Superior temporal gyrus (tissue), 1 donor: ENCODE data around the gene ERG.
A peak's percentile ranks its signal among the peaks of the same experiment; 100 is the strongest.

Source experiments
- DNase-seq: peaks from one replicate; pipeline ENCODE4 v3.0.0-alpha.2; 2016; ENCODE audit errors: extremely low spot score

ERG gene

GRCh38 chr21:38434913-38435533 lies 63.3 kb downstream of the ERG start:
- DNase-seq: no peak

- no peak for DNase-seq
Observed at GRCh38 chr21:38433471-38433870, 64.8 kb downstream of the ERG start.

DNA sequence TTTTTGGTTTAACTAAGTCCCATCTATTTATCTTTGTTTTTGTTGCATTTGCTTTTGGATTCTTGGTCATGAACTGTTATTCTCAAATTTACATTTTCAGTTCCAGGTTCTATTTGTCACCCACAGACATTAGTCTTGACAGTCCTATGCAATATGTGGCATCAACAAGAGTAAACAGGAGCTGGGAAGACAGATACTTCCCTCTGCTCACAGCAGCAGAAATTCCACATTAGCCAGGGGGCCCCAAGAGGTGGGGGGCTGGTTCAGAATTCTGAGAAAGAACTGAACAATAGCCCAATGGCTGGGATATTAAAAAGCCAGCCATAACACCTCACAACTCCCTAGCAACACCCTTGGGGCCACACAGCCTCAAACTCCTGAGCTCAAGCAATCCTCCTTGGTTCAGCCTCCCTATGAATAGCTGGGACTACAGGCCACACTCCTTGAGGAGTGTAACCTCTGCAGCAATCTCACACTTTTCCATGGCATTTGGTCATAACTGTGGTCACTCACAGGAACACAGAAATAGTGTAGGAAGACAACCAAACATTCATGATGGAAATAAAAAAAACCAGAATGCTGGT lies 67.8 kb downstream of the ERG start:
- no peak for DNase-seq

DNA sequence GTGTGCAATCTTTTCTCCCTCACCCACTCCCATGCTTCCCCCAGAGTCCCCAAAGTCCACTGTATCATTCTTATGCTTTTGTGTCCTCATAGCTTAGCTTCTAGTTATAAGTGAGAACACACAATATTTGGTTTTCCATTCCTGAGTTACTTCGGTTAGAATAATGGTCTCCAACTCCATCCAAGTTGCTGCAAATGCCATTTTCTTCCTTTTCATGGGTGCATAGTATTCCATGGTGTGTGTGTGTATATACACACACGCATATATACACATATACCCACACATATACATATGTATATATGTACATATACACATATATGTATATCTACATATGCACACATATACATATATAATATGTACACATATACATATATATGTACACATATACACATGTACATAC lies 69.3 kb downstream of the ERG start:
- DNase-seq: no peak

GRCh38 chr21:38428211-38428610 lies 70.1 kb downstream of the ERG start:
- DNase-seq: no peak

- DNase-seq: no peak
Observed at GRCh38 chr21:38424305-38425019, 73.8 kb downstream of the ERG start.

DNA sequence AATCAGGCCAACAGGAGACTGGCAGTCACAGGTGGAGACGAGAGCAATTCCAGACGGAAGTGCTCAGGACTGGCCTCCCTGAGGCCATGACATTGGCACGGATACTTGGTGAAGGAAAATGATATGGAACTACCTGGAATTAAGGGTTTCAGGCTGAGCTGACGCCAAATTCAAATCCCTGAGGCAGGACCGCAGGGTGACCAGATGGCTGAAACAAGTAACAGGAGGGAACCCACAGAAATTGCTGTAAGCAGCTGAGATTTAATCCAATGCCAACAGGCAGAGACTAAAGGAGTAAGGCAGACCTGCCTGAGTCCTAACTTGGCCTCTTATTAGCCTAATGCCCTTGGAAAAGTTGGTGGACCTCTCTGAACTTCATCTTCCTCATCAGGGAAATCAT lies 76.2 kb downstream of the ERG start:
- no peak for DNase-seq

DNA sequence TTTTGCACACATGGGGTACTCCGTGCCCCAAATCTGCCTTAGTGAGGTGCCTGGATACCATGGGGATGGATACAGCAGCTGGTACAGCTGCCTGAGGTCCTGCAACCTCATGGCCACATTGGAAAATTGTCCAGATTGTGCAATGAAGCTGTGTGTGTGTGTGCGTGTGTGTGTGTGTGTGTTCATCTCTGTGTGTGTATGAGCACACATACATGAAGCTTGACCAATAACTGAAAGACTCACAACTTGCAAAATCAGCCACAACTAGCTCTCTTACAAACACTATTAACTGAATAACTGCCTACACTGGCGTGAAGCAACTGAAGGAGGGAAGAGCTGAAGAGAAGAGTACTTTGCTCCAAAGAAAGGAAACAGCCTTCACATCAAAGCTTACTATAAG lies 78.1 kb downstream of the ERG start:
- DNase-seq: no peak

- DNase-seq: no peak
Observed at GRCh38 chr21:38417726-38418125, 80.6 kb downstream of the ERG start.

DNA sequence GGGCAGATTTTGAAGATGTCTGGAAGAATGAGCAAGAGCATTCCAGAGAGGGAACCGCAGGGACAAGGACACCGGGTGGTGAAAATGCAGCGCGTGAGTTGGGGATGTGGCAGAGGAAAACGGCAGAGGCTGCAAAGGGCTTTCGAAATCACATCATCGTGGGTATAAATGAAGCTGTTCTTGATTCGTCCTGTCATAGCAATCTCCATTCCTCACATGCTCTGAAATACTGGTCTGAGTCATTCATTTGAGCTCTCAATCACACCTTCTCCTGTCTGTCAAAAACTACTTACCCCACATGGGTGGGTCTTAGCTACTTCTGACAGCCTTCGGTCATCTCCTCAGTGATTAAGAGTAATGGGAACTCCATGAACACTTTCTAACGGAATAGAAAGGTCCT lies 81.5 kb downstream of the ERG start:
- DNase-seq: no peak

- DNase-seq: no peak
Observed at GRCh38 chr21:38413958-38414548, 84.2 kb downstream of the ERG start.

- no peak for DNase-seq
Observed at GRCh38 chr21:38410466-38410865, 87.8 kb downstream of the ERG start.

DNA sequence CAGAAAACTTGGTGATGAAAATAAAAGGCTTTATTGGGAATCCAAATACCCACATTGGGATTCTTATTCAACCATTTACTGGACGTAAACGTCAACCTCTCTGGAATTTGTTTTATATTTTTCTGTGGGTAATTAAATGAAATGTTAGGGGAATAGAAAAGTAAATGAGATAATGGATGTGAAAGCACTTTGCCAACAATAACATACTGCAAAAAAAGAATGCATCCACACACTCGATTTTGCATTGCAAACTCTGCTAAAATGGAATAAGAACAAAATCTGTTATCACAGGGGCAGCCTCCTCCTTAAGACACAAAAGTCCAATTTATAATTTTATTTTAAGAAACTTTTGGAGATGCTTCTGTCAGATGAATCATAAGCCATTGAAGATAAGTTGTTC lies 88.4 kb downstream of the ERG start:
- DNase-seq: no peak

GRCh38 chr21:38404177-38404576 lies 94.1 kb downstream of the ERG start:
- DNase-seq: no peak

DNA sequence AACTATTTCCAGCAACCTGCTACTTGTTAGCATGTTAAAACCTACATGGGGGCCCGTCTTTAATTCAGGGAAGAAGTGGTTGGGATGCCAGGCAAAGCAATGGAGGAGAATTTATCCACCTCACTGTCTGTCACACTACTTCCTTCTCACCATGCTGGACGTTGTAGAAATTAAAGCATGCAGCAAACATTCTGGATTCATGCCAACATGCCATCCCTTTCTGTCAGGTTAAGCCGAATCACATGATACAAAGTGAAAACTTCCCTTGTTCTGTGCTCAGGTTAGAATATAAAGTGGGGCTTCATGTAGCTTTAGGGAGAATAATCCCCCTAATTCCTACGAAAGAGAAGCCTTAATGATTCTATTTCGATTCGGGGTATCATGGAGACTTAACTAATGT lies 95.5 kb downstream of the ERG start:
- no peak for DNase-seq

DNA sequence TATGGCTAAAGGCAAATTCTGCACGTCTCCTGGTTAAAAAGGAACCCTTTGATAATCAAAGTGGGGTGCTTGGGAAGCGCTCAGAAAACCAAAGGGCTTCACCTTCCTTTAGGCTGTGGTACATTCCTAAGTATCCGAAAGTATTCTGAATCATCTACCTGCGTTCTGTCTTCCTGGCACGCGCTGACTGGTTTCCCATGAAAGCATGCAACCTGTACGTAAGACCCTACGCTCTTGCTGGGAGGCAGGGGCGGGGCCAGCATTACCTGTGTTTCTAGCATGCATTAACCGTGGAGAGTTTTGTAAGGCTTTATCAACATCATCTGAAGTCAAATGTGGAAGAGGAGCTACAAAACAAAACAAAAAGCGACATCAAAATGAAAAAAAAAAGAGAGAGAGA lies 96.0 kb downstream of the ERG start:
- no peak for DNase-seq

GRCh38 chr21:38401191-38401926 lies 96.9 kb downstream of the ERG start:
- no peak for DNase-seq

DNA sequence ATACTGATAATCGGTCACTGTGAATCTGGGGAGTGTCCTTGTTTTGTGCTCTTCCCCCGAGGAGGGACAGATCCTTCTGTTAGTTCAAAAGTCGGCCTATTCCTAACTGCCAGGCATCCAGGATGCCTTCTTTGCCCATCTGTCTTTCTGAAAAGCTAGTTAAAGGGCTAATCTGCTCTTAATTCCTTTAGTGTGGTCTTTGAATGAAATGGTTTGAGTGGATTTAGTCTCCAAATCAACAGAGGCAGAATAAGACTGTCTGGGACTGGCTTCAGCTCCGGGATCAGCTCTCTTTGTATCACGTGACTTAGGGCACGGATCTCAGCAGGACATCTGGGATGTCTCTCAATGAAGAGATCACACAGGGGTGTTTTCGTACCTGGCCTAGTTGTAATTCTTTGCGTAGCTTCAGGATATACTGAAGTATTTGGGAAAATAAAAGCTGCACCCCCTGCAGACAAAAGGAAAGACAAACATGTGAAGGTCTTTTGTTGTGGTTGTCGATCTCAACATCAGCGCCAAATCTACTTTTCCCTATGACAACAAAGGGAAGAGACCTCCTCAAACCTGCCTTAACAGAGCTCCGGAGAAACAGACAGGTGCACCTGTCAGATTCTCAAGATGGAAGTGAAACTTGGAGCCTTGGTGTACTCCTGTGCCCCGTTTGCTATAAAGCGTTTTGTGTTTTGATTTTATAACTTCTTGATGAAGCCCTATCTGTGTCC lies 97.9 kb downstream of the ERG start:
- DNase-seq: no peak

DNA sequence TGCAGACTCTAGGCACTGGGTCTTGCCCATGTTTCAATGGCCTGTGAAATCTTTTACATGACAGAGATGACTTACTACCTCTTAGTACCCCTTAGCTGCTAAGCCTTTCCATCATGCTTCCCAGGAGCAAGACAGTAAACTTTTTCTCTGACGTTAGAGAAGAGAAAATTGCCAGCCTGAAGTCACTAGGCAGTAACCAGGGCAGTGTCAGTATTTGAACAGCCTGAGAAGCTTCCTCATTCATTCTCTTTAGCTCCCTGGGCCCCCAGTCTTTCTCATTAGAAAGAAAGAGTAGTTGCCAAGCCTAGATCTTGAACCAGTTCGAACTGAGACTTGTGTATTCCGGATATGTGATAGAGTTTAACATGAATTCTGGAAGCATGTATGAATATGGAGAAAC lies 99.2 kb downstream of the ERG start:
- DNase-seq: no peak

DNA sequence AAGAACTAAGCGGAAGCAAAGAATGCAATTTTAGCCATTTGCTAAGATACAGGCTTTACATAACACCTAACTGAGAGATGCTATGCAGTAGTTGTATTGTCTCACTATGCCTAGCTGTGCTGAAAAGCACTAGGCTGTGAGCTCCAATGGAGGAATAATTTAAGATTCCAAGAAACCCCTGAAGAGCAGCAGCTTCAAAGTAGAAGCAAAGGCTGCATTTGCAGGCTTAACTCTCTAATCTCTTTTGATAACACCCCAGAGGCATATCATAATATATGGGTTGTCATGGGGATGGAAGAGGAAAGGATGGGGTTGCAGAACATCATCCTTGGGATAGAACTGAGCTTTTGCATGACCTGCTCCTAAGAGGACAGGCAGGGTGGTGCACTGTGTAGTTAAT lies 102.0 kb downstream of the ERG start:
- DNase-seq: peak; percentile 54

- no peak for DNase-seq
Observed at GRCh38 chr21:38395581-38395980, 102.7 kb downstream of the ERG start.

GRCh38 chr21:38392661-38393060 lies 105.6 kb downstream of the ERG start:
- no peak for DNase-seq
